Measurements from ENCODE around the gene SMAD4.
"Not testable (repeated sequence)": the region's sequence is repeated elsewhere in the genome, so short reads cannot be mapped to it uniquely, and the experiment has no call there.

The SMAD4 gene

GRCh38 chr18:51098082-51098481 lies 68.1 kb downstream of the SMAD4 start:
- ATAC-seq (replicated peaks) (no peak), DNase-seq (no peak)
- peaks cover 10 to 22% of the 10 kb centered on the region in 2 donors for H3K4me1 Mint-ChIP-seq
- no peak overlapping the region for H3K27ac Mint-ChIP-seq
- H3K27me3 Mint-ChIP-seq = peaks cover 7 to 16% of the 10 kb centered on the region in 2 donors
- H3K4me3 Mint-ChIP-seq = no peak overlapping the region
- H3K9me3 Mint-ChIP-seq = peaks cover 0 to 10% of the 10 kb centered on the region in 2 donors
- H3K36me3 Mint-ChIP-seq = peaks cover 5 to 11% of the 10 kb centered on the region in 2 donors

GRCh38 chr18:51098513-51098912 lies 68.5 kb downstream of the SMAD4 start:
- no peak for ATAC-seq (replicated peaks)
- Mint-ChIP-seq H3K27ac (no peak overlapping the region), H3K36me3 (peaks cover 5 to 11% of the 10 kb centered on the region in 2 donors), H3K4me1 (peaks cover 10 to 22% of the 10 kb centered on the region in 2 donors), H3K4me3 (no peak overlapping the region), H3K27me3 (peaks cover 7 to 16% of the 10 kb centered on the region in 2 donors), H3K9me3 (peaks cover 0 to 9% of the 10 kb centered on the region in 2 donors)
- DNase-seq = no peak

- Mint-ChIP-seq H3K4me3 (no peak overlapping the region), H3K27me3 (peaks cover 7 to 8% of the 10 kb centered on the region in 2 donors), H3K9me3 (peaks cover 0 to 2% of the 10 kb centered on the region in 2 donors), H3K36me3 (peaks cover 5 to 8% of the 10 kb centered on the region in 2 donors), H3K4me1 (peaks cover 10 to 22% of the 10 kb centered on the region in 2 donors), H3K27ac (no peak overlapping the region)
- ATAC-seq (replicated peaks) = peak; percentile 38 to 39
- DNase-seq = no peak
These were observed 70.5 kb downstream of the SMAD4 start for GRCh38 chr18:51100385-51101120.

- ATAC-seq (replicated peaks) (peak; percentile 77 to 78), DNase-seq (peak; percentile 15)
- H3K36me3 Mint-ChIP-seq = peaks cover 2 to 3% of the 10 kb centered on the region in 2 donors
- peak overlapping the region; percentile 60 for H3K27ac Mint-ChIP-seq
- peak overlapping the region in 1 of 2 donors; percentile 8 for H3K4me3 Mint-ChIP-seq
- H3K27me3 Mint-ChIP-seq = no peaks in the 10 kb centered on the region
- H3K4me1 Mint-ChIP-seq = peaks cover 12 to 30% of the 10 kb centered on the region in 2 donors
- peaks cover 2 to 3% of the 10 kb centered on the region in 2 donors for H3K9me3 Mint-ChIP-seq
These were observed 77.1 kb downstream of the SMAD4 start for GRCh38 chr18:51107082-51107481.

- Mint-ChIP-seq H3K4me1 (peaks cover 12 to 30% of the 10 kb centered on the region in 2 donors), H3K4me3 (peak overlapping the region in 1 of 2 donors; percentile 8), H3K9me3 (peaks cover 0 to 3% of the 10 kb centered on the region in 2 donors), H3K27ac (peak overlapping the region; percentile 60), H3K36me3 (peaks cover 0 to 3% of the 10 kb centered on the region in 2 donors), H3K27me3 (no peaks in the 10 kb centered on the region)
- ATAC-seq (replicated peaks) (peak; percentile 22), DNase-seq (no peak)
These were observed 77.7 kb downstream of the SMAD4 start for GRCh38 chr18:51107598-51108305.

GRCh38 chr18:51108330-51108729 lies 78.3 kb downstream of the SMAD4 start:
- Mint-ChIP-seq H3K9me3 (peaks cover 0 to 3% of the 10 kb centered on the region in 2 donors), H3K27me3 (no peaks in the 10 kb centered on the region), H3K36me3 (peaks cover 0 to 3% of the 10 kb centered on the region in 2 donors), H3K27ac (no peak overlapping the region), H3K4me1 (peaks cover 14 to 34% of the 10 kb centered on the region in 2 donors), H3K4me3 (no peak overlapping the region)
- no peak for ATAC-seq (replicated peaks)
- DNase-seq = no peak

- H3K4me3 Mint-ChIP-seq = peak overlapping the region in 1 of 2 donors; percentile 46
- DNase-seq = peak; percentile 59
- H3K27ac Mint-ChIP-seq = peak overlapping the region; percentile 59
- H3K9me3 Mint-ChIP-seq = peaks cover 0 to 3% of the 10 kb centered on the region in 2 donors
- peaks cover 14 to 36% of the 10 kb centered on the region in 2 donors for H3K4me1 Mint-ChIP-seq
- ATAC-seq (replicated peaks) = peak; percentile 89
- no peaks in the 10 kb centered on the region for H3K27me3 Mint-ChIP-seq
- H3K36me3 Mint-ChIP-seq = peaks cover 0 to 3% of the 10 kb centered on the region in 2 donors
These were observed 80.2 kb downstream of the SMAD4 start for GRCh38 chr18:51110073-51110797.

GRCh38 chr18:51111633-51112355 lies 81.8 kb downstream of the SMAD4 start:
- H3K4me3 Mint-ChIP-seq; H3K27me3 Mint-ChIP-seq; H3K27ac Mint-ChIP-seq; H3K36me3 Mint-ChIP-seq; ATAC-seq (replicated peaks); DNase-seq; H3K9me3 Mint-ChIP-seq: not testable (repeated sequence)
- H3K4me1 Mint-ChIP-seq = peaks cover 14 to 32% of the 10 kb centered on the region in 2 donors

- H3K4me1 Mint-ChIP-seq; H3K9me3 Mint-ChIP-seq; ATAC-seq (replicated peaks); H3K36me3 Mint-ChIP-seq; H3K4me3 Mint-ChIP-seq; H3K27me3 Mint-ChIP-seq; DNase-seq; H3K27ac Mint-ChIP-seq: not testable (repeated sequence)
These were observed 87.0 kb downstream of the SMAD4 start for GRCh38 chr18:51116996-51117395.

GRCh38 chr18:51119561-51119960 lies 89.5 kb downstream of the SMAD4 start:
- not testable (repeated sequence) for ATAC-seq (replicated peaks); H3K36me3 Mint-ChIP-seq; H3K9me3 Mint-ChIP-seq; H3K4me1 Mint-ChIP-seq; H3K27me3 Mint-ChIP-seq; H3K27ac Mint-ChIP-seq; DNase-seq; H3K4me3 Mint-ChIP-seq

GRCh38 chr18:51119976-51120375 lies 90.0 kb downstream of the SMAD4 start:
- H3K36me3 Mint-ChIP-seq; ATAC-seq (replicated peaks); H3K4me1 Mint-ChIP-seq; DNase-seq; H3K4me3 Mint-ChIP-seq; H3K27me3 Mint-ChIP-seq; H3K9me3 Mint-ChIP-seq; H3K27ac Mint-ChIP-seq: not testable (repeated sequence)

GRCh38 chr18:51120809-51121596 lies 91.0 kb downstream of the SMAD4 start:
- H3K36me3 Mint-ChIP-seq = peaks cover 0 to 4% of the 10 kb centered on the region in 2 donors
- H3K4me3 Mint-ChIP-seq = no peak overlapping the region
- no peak for ATAC-seq (replicated peaks)
- H3K27me3 Mint-ChIP-seq = peaks cover 0 to 7% of the 10 kb centered on the region in 2 donors
- no peaks in the 10 kb centered on the region for H3K4me1 Mint-ChIP-seq
- no peak overlapping the region for H3K27ac Mint-ChIP-seq
- H3K9me3 Mint-ChIP-seq = peaks cover 0 to 6% of the 10 kb centered on the region in 2 donors
- no peak for DNase-seq

- DNase-seq (no peak), ATAC-seq (replicated peaks) (no peak)
- H3K27me3 Mint-ChIP-seq = peaks cover 0 to 7% of the 10 kb centered on the region in 2 donors
- H3K9me3 Mint-ChIP-seq = peaks cover 0 to 6% of the 10 kb centered on the region in 2 donors
- no peak overlapping the region for H3K4me3 Mint-ChIP-seq
- no peak overlapping the region for H3K27ac Mint-ChIP-seq
- H3K36me3 Mint-ChIP-seq = peaks cover 0 to 4% of the 10 kb centered on the region in 2 donors
- no peaks in the 10 kb centered on the region for H3K4me1 Mint-ChIP-seq
These were observed 91.5 kb downstream of the SMAD4 start for GRCh38 chr18:51121597-51121857.

All from stimulated activated naive B cell treated with anti-CD40 and anti-IgM and Interleukin-4, amounts not matched to agents 10 μg/mL and 1 μg/mL and 100 μg/mL, for 72 hours (primary cell).